NCI-H1436 (cell line): Measurements from ENCODE around the gene KLK11.

Experiments used
- DNase-seq: peaks from one replicate; lab custom pipeline; 2025; lab: John Stamatoyannopoulos, UW

Gene KLK11

DNA sequence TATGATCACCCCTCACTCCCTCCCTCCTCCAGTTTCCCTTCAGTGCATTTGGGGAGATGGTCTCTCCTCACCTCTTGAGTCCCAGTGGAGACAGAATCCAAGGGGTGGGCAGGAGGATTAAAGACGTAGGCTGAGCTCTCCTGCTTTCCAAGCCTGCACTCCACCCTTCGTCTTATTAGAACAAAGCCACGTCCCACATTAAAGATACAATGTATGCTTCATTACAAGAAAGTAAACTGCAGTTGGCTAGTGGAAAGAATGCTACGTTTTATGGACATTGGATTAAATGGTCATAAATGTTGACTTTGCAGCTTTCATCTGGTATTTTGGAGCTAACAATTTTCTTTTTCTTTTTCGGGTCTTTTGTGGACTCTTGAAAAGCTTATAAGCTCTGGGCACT is 1.5 kb upstream of the KLK11 start:
- DNase-seq = no peak

DNA sequence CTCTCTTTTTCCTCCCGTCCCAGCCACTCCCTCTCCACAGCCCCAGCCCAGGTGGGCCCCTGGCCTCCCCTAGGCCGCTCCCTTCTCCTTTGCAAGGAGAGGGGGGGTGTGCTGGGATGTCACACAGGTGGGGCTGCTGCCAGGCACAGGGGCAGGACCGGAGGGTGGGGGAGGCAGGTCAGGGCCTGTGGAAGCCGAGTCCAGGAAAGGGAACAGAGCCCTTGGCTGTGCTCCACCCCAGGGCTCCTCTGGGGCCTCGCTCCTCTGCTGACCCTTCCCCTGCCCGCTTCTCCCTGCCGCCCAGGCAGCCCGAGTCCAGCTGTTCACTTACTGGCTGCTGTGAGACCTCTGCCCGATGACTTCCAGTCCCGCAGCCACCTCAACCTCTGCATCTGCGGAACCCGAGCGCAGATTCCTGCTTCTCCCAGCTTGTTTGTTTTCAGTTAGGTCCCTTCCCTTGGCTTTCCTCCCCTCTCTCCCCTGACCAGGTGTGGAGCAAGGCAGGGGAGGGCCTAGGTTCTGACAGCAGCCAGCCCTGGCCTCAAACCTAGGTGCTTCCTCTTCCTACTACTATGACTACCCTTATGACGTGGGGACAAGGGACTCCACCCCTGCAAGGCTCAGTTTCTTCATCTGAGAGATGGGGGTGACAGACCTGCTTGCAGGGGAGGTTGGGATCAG is 850 bp upstream of the KLK11 start:
- no peak for DNase-seq

DNA sequence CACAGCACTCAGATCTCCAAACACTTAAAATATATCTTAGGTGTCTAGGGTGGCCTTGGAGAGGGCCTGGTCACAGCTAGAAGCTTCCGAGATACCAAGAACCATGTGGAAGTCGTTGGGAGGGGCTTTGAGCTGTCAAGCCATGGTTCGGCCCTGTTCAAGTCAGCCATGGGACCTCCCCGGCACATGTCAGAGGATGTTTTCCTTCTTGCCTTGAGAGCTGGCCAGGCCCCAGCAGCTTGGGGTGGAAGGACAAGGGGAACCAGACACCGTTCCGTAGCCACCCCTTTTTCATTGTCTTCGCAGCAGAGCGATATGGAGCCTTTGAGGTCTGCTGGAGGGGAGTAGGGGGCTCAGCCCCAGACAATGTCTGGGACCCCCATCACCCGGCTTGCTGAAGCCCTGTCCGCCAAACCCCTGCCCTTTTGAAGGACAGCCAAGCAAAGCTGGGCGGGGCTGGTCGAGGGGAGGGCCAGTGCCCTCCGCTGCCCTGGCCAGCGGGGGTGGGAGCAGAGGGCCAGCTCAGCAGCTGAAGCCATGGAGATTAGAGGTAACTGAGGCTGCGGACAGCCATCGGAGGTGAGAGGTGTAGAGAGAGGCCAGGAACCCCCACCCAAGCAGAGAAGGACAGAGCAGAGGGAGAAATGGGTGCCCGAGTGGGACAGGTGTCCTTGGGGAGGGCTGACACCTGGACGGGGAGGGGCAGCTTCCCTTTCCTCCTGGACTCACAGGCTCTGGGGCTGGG is 435 bp downstream of the KLK11 start:
- DNase-seq = peak; percentile 23

DNA sequence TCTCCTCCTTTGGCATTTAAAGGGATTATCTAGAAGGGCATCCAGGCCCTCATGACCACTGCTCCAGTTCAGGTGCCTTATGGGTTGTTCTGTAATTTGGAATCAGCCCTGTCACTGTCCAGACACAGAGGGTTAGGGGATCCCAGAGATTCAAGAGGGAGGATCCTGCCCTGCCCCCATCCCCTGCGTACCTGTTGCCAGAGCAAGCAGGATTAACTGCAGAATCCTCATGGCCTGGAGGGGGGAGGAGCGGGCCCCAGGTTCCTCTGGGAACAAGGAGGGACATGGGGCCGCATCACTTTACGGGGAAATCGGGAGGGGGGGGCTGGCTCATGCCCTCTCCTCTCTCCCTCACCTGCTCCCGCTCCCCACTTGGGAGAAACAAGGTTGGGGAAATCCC is 1.0 kb downstream of the KLK11 start:
- no peak for DNase-seq

- peak; percentile 53 for DNase-seq
Measured at GRCh38 chr19:51024924-51025323, 1.5 kb downstream of the KLK11 start.

- no peak for DNase-seq
Measured at GRCh38 chr19:51023946-51024345, 2.5 kb downstream of the KLK11 start.

DNA sequence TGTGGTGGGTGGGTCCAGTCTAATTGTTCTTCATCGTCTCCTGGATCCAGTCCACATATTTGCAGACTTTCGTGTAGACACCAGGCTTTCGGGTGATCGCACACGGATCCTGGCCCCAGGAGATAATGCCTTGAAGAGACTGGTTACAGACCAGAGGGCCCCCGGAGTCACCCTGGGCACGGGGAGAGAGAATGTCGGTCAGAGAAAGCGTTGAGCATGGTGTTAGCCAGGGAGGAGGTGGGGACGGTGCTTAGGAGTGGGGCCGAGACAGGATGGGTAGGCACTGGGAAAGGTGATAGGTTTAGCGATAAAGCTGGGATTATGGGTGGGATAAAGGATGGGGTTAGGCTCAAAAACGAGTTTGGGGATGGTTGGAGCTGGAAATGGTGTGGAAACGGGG is 3.9 kb downstream of the KLK11 start:
- no peak for DNase-seq

- peak; percentile 46 for DNase-seq
Measured at GRCh38 chr19:51020988-51021651, 5.3 kb downstream of the KLK11 start.

DNA sequence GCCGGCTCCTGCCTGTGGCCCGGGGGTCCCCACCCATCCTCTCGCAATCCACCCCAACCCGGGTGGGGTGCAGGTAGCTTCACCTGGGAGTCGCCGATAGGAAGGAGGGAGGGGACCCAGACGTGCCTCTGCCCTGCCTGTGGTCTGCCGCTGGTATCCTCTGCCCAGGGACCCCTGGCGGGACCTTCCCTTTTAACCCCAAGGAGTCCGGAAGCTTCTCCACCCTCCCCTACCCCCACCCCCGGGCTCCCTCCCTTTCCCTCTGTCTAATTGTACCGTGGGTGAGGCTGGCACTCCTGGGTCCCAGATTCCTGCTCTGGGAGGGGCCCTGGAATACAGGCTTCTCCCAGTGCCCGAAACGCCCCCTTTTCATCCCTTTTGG is 6.9 kb downstream of the KLK11 start, which contains the start of gene KLK10:
Gene KLK10, minus strand, starts transcription at position 166 of the 382 bp plus-strand sequence. CDS start 579 bp downstream, outside the sequence.
- no peak for DNase-seq

DNA sequence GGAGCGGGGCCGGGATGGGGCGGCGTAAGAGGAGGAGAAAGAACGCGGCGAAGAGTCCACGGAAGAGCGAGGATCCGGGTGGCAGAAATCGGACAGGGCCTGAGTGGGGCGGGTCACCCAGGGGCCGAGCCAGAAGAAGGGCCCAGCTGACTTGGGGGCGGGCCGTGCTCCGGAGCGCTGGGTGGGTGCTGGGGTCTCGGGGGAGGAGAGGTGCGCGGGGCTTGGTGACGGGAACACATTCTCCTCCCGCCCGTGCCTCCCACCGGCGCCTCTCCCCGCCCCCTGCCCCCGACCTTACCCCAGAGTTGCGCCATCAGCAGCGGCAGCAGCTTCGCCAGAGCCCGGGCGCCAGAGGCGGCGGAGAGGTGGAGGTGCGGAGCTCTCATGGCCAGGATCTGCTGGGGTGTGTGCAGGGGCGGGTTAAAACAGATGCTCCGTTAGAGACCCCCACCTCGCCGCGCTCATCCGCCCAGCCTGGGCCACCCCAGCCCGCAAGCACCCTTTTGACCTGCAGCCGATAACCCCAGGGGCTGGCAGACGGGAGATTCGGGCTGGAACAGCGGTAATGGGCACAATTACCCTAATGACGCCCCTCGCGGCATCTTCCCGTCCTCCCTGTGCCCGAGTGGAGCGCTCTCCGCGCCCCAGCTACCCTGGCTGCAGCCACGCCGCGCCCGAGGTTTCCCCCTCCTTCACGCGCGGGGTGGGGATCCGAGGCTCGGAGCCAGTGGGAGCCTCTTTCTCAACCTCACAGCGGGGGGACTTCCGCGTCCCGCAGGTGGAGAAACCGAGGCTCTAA is 7.5 kb downstream of the KLK11 start:
- peak; percentile 52 for DNase-seq

- peak; percentile 76 for DNase-seq
Measured at GRCh38 chr19:51016798-51017683, 9.4 kb downstream of the KLK11 start.

DNA sequence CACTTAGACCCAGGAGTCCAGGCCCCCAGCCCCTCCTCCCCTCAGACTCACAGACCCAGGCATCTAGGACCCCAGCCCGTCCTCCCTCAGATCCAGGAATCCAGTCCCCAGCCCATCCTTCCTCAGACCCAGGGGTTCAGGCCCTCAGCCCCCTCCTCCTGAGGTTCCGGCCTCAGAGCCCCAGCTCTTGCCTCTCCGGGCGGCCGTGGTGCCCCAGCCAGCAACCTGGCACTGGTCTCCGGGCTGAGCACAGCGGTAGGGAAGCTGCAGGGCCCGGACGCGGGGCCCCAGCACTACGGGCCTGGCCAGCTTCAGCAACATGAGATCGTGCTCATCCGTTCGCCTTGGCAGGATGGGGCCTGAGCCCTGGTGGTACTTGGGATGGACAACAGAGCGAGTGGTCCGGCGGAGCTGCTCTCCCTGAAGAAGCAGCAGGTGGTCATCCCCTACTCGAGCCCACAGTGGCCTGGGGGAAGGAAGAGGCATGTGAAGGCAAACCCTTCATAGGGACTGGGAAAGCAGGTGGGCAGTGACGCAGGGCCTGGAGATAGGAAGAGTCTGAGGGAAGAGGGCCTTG is 10.6 kb downstream of the KLK11 start:
- no peak for DNase-seq

- DNase-seq = no peak
Measured at GRCh38 chr19:51014242-51014641, 12.2 kb downstream of the KLK11 start.

- DNase-seq = no peak
Measured at GRCh38 chr19:51012661-51013190, 13.7 kb downstream of the KLK11 start.

GRCh38 chr19:51010066-51010795 is 16.2 kb downstream of the KLK11 start:
- no peak for DNase-seq

GRCh38 chr19:51009061-51009891 is 17.1 kb downstream of the KLK11 start:
- no peak for DNase-seq

DNA sequence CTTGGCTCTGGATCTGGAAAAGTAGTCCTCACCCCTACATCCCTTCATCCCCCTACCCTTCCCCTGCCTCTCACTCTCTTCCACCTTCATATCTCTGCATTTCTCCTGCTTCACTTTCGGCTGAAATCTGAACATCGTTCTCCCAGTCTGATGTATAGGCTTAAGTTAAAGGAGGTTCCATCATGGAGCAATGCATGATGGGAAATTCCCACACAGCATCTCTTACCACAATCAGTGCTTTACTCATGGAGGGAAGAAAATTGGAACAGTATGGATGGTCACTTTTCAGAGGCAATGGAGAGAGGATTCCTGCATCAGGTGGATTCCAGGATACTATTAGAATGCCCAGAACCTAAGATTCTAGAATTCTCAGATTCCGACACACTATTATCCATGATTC is 18.9 kb downstream of the KLK11 start:
- DNase-seq = no peak

- no peak for DNase-seq
Measured at GRCh38 chr19:51006406-51006805, 20.0 kb downstream of the KLK11 start.

DNA sequence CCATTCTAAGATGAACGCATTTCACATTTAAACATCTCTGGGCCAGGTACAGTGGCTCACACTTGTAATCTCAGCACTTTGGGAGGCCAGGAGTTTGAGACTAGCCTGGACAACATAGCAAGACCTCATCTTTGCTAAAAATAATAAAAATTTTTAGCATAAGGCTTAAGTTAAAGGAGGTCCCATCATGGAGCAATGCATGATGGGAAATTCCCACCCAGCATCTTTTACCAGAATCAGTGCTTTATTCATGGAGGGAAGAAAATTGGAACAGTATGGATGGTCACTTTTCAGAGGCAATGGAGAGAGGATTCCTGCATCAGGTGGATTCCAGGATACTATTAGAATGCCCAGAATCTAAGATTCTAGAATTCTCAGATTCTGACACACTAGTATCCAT is 21.2 kb downstream of the KLK11 start:
- no peak for DNase-seq
